T-cell (primary cell): ENCODE measurements around the gene XCR1. TPM values are rescaled to one million over a fixed set of nuclear protein-coding genes. Genes with fewer than 3 reads are reported as not detected.

Source experiments
- ATAC-seq, 4 experiments: fragments of 200-7000 bp in 3 of 4; fragments of 150-1000 bp in 1 of 4; cut with Tn5 transposase; replicated peaks in 1 of 4; 1 replicate in 3 of 4; 2 replicates in 1 of 4; pipeline ENCODE4 v1.10.0; 2021; ENCODE audit warnings: moderate library complexity in 3 of 4, mild to moderate bottlenecking in 2 of 4, moderate number of reproducible peaks in 1 of 4
- CTCF ChIA-PET, 2 donors: fragments of 300-600 bp; sonication (Branson Sonifier 250); formaldehyde crosslinking; loops; one replicate each; lab custom pipeline; 2022; ENCODE audit warnings: antibody characterized with exemption in 2 of 2; lab: Charles Lee
- POLR2A ChIA-PET, 2 donors: fragments of 300-600 bp; sonication (Branson Sonifier 250); formaldehyde crosslinking; loops; one replicate each; lab custom pipeline; 2022; ENCODE audit warnings: antibody characterized with exemption in 2 of 2; lab: Charles Lee
- DNase-seq, 35 experiments: peaks; one replicate each; pipeline versions ENCODE4 v3.0.0 to v3.0.0-alpha.2; 2013 to 2023
- H3K27ac ChIP-seq: one replicate; pipeline ENCODE4 v1.5.1; 2013; ENCODE audit warnings: low read length
- H3K27me3 ChIP-seq, 2 experiments: replicated peaks in 1 of 2; 1 replicate in 1 of 2; 2 replicates in 1 of 2; pipeline versions ENCODE4 v1.6.1 to v1.7.0; 2013; ENCODE audit warnings: low read length in 1 of 2, mixed read lengths in 1 of 2; ENCODE audit not compliant: control insufficient read depth in 2 of 2, insufficient read depth in 2 of 2; ENCODE audit errors: extremely low read depth in 1 of 2
- H3K36me3 ChIP-seq, 2 donors: 1 replicate in 1 of 2; 2 replicates in 1 of 2; pipeline versions ENCODE4 v1.6.1 to v1.7.0; 2013; ENCODE audit warnings: low read length in 1 of 2; ENCODE audit not compliant: control insufficient read depth in 2 of 2, insufficient read depth in 1 of 2; ENCODE audit errors: extremely low read depth in 1 of 2
- H3K4me1 ChIP-seq, 2 experiments: 1 replicate in 1 of 2; 2 replicates in 1 of 2; pipeline versions ENCODE4 v1.6.1 to v1.7.0; 2013; ENCODE audit warnings: low read length in 2 of 2, mixed read lengths in 1 of 2; ENCODE audit not compliant: insufficient read depth in 2 of 2, control insufficient read depth in 1 of 2; ENCODE audit errors: extremely low read depth in 1 of 2
- H3K4me3 ChIP-seq, 2 donors: 1 replicate in 1 of 2; 2 replicates in 1 of 2; pipeline versions ENCODE4 v1.5.1 to v1.7.0; 2013; ENCODE audit warnings: mild to moderate bottlenecking in 2 of 2, low read length in 1 of 2, moderate library complexity in 1 of 2; ENCODE audit not compliant: control insufficient read depth in 1 of 2; ENCODE audit errors: extremely low read depth in 1 of 2
- H3K9me3 ChIP-seq: 2 replicates; pipeline ENCODE4 v1.7.0; 2013
- H3K27ac Mint-ChIP-seq, 2 donors: one replicate each; pipeline ENCODE4 v1.8.0; 2020 to 2021; ENCODE audit warnings: mild to moderate bottlenecking in 2 of 2, mixed read lengths in 2 of 2
- H3K27me3 Mint-ChIP-seq, 2 donors: one replicate each; pipeline ENCODE4 v1.8.0; 2021 to 2022; ENCODE audit warnings: mixed read lengths in 2 of 2
- H3K36me3 Mint-ChIP-seq: one replicate; pipeline ENCODE4 v1.8.0; 2021; ENCODE audit warnings: mixed read lengths
- H3K4me1 Mint-ChIP-seq, 3 donors: one replicate each; pipeline ENCODE4 v1.8.0; 2020 to 2022; ENCODE audit warnings: mixed read lengths in 3 of 3, mild to moderate bottlenecking in 1 of 3
- H3K4me3 Mint-ChIP-seq, 3 donors: one replicate each; pipeline ENCODE4 v1.8.0; 2020 to 2022; ENCODE audit warnings: mild to moderate bottlenecking in 3 of 3, mixed read lengths in 3 of 3, moderate library complexity in 3 of 3
- H3K9me3 Mint-ChIP-seq, 3 donors: one replicate each; pipeline ENCODE4 v1.8.0; 2020 to 2022; ENCODE audit warnings: mixed read lengths in 3 of 3
- WGBS: methylation state at CpG from one replicate; pipeline ENCODE4 v1.1.5; 2013; ENCODE audit warnings: missing lambda C conversion rate; ENCODE audit not compliant: insufficient coverage; 5-methylcytosine and 5-hydroxymethylcytosine counted together
- total RNA-seq, 35 experiments: library from RNA in 6 of 35; stranded (reverse) in 6 of 35; fragments of 120-200 nt in 1 of 35; gene quantifications; one replicate each; pipeline versions ENCODE4 v1.2.1 to v1.2.4 and lab custom pipeline; 2013 to 2026

XCR1 gene
- total RNA-seq, 5 donors from 2014 or later (not counting 1 experiment from before 2014, with no cell fraction given), result 0.08 to 0.28 TPM; not detected in 3

GRCh38 chr3:45995236-45996192 lies 31.8 kb downstream of the XCR1 start, which contains the start of gene FYCO1:
Gene FYCO1, minus strand, starts transcription at chr3:45995824. Its CDS starts 10,914 bp downstream, at chr3:45984910.
- H3K4me1 Mint-ChIP-seq, result peaks cover 30 to 48% (median 47%) of the 10 kb centered on the region in 3 donors
- peak; percentile 67 to 93 (median 83) for DNase-seq
- Histone ChIP-seq H3K4me3 (peak within 1 kb of the TSS; percentile 72 to 95), H3K27me3 (peaks cover 0 to 6% of the 10 kb centered on the region in 2 experiments), H3K27ac (peak within 1 kb of the TSS; percentile 95), H3K9me3 (no peaks in the 10 kb centered on the region), H3K4me1 (peaks cover 15 to 54% of the 10 kb centered on the region in 2 experiments), H3K36me3 (peaks cover 0 to 2% of the 10 kb centered on the region in 2 donors)
- H3K27ac Mint-ChIP-seq, result peak within 1 kb of the TSS; percentile 90 to 93
- no peaks in the 10 kb centered on the region for H3K9me3 Mint-ChIP-seq
- ChIA-PET CTCF (interaction anchor here (0.6 to 2.3 kb wide), 9 partner anchors 45 to 106 kb away, joined by 3 to 7 read pairs (median 5); partner anchors contain the start of gene CXCR6 (in 1 of the 2)), POLR2A (interaction anchor here in 1 of 2 donors (0.6 kb wide), 1 partner anchor 20 kb away, joined by 3 read pairs; no protein-coding TSS in a partner anchor)
- H3K4me3 Mint-ChIP-seq, result peak within 1 kb of the TSS; percentile 82 to 90 (median 84)
- peak; percentile 88 to 96 (median 94) for ATAC-seq
- WGBS, result 1% methylated on average over 59 of the region's 67 CpGs
- H3K36me3 Mint-ChIP-seq, result peaks cover 9% of the 10 kb centered on the region
- H3K27me3 Mint-ChIP-seq, result peaks cover 3 to 8% of the 10 kb centered on the region in 2 donors

- H3K27me3 ChIP-seq, result peaks cover 0 to 6% of the 10 kb centered on the region in 2 experiments
- H3K4me3 Mint-ChIP-seq, result peak overlapping the region; percentile 82 to 90 (median 84)
- DNase-seq, result peak; percentile 17 to 82 (median 47)
- 15% methylated on average over 8 of the region's 16 CpGs for WGBS
- H3K27ac Mint-ChIP-seq, result peak overlapping the region; percentile 90 to 93
- no peaks in the 10 kb centered on the region for H3K9me3 ChIP-seq
- H3K27me3 Mint-ChIP-seq, result peaks cover 1% of the 10 kb centered on the region in 2 donors
- peak; percentile 6 to 32 (median 18) for ATAC-seq
- POLR2A ChIA-PET, result interaction anchor here in 1 of 2 donors (0.6 to 1.5 kb wide), 3 partner anchors 50 to 74 kb away, joined by 3 to 8 read pairs (median 4); no protein-coding TSS in a partner anchor
- H3K9me3 Mint-ChIP-seq, result no peaks in the 10 kb centered on the region
- H3K4me1 ChIP-seq, result peaks cover 15 to 62% of the 10 kb centered on the region in 2 experiments
- CTCF ChIA-PET, result interaction anchor here (0.6 to 2.3 kb wide), 13 partner anchors 14 to 313 kb away, joined by 3 to 10 read pairs (median 4); partner anchors contain the start of gene CXCR6 (in 1 of the 2)
- H3K36me3 Mint-ChIP-seq, result peaks cover 17% of the 10 kb centered on the region
- H3K36me3 ChIP-seq, result peaks cover 0 to 9% of the 10 kb centered on the region in 2 donors
- H3K4me1 Mint-ChIP-seq, result peaks cover 39 to 57% (median 56%) of the 10 kb centered on the region in 3 donors
- H3K4me3 ChIP-seq, result peak overlapping the region; percentile 72 to 95
- H3K27ac ChIP-seq, result peak overlapping the region; percentile 95
Observed at GRCh38 chr3:45994419-45995235, 32.7 kb downstream of the XCR1 start.

GRCh38 chr3:45993421-45994027 lies 33.8 kb downstream of the XCR1 start:
- CTCF ChIA-PET, result interaction anchor here (0.6 to 2.3 kb wide), 13 partner anchors 13 to 85 kb away, joined by 3 to 10 read pairs (median 4); partner anchors contain the start of gene CXCR6 (in 1 of the 2)
- POLR2A ChIA-PET, result interaction anchor here (0.6 to 1.5 kb wide), 5 partner anchors 8 to 300 kb away, joined by 3 to 8 read pairs (median 4); no protein-coding TSS in a partner anchor
- H3K4me3 ChIP-seq, result peak overlapping the region in 1 of 2 donors; percentile 6

GRCh38 chr3:45992821-45993221 lies 34.5 kb downstream of the XCR1 start:
- Mint-ChIP-seq H3K27ac (peak overlapping the region; percentile 44 to 85), H3K9me3 (no peaks in the 10 kb centered on the region), H3K27me3 (no peaks in the 10 kb centered on the region), H3K4me1 (peaks cover 53 to 74% (median 74%) of the 10 kb centered on the region in 3 donors), H3K36me3 (peaks cover 23% of the 10 kb centered on the region), H3K4me3 (peak overlapping the region; percentile 7 to 82 (median 56))
- WGBS, result 63% methylated on average over 1 of the region's 2 CpGs
- peaks cover 15 to 78% of the 10 kb centered on the region in 2 experiments for H3K4me1 ChIP-seq
- H3K36me3 ChIP-seq, result peaks cover 0 to 14% of the 10 kb centered on the region in 2 donors
- H3K9me3 ChIP-seq, result no peaks in the 10 kb centered on the region
- ChIA-PET POLR2A (interaction anchor here in 1 of 2 donors (0.9 kb wide), 1 partner anchor 10 kb away, joined by 4 read pairs; no protein-coding TSS in a partner anchor), CTCF (interaction anchor here in 1 of 2 donors (0.7 to 0.9 kb wide), 2 partner anchors 83 to 86 kb away, joined by 3 read pairs; no protein-coding TSS in a partner anchor)
- peak overlapping the region in 1 of 2 donors; percentile 1 for H3K4me3 ChIP-seq
- DNase-seq, result no peak
- peaks cover 0 to 3% of the 10 kb centered on the region in 2 experiments for H3K27me3 ChIP-seq
- ATAC-seq, result no peak
- peak overlapping the region; percentile 46 for H3K27ac ChIP-seq

More at GRCh38 chr3:45993421-45994027, 33.8 kb downstream of the XCR1 start:
- no peaks in the 10 kb centered on the region for H3K9me3 ChIP-seq
- peaks cover 46 to 68% (median 67%) of the 10 kb centered on the region in 3 donors for H3K4me1 Mint-ChIP-seq
- peak overlapping the region; percentile 79 to 85 for H3K27ac Mint-ChIP-seq
- H3K4me3 Mint-ChIP-seq, result peak overlapping the region; percentile 56 to 82 (median 58)
- peaks cover 0 to 11% of the 10 kb centered on the region in 2 donors for H3K36me3 ChIP-seq
- H3K36me3 Mint-ChIP-seq, result peaks cover 20% of the 10 kb centered on the region
- peak overlapping the region; percentile 68 for H3K27ac ChIP-seq
- H3K27me3 ChIP-seq, result peaks cover 0 to 3% of the 10 kb centered on the region in 2 experiments
- DNase-seq (peak in 22 of 35 experiments; percentile 3 to 57 (median 22)), ATAC-seq (peak; percentile 11 to 36 (median 26))
- H3K27me3 Mint-ChIP-seq, result no peaks in the 10 kb centered on the region
- H3K4me1 ChIP-seq, result peaks cover 15 to 71% of the 10 kb centered on the region in 2 experiments
- no peaks in the 10 kb centered on the region for H3K9me3 Mint-ChIP-seq
- WGBS, result 28% methylated on average over 2 of the region's 3 CpGs

- H3K4me1 ChIP-seq, result peaks cover 15 to 82% of the 10 kb centered on the region in 2 experiments
- no peak overlapping the region for H3K4me3 ChIP-seq
- Mint-ChIP-seq H3K27me3 (no peaks in the 10 kb centered on the region), H3K36me3 (peaks cover 26% of the 10 kb centered on the region), H3K4me1 (peaks cover 57 to 80% (median 80%) of the 10 kb centered on the region in 3 donors), H3K27ac (peak overlapping the region; percentile 84 to 85), H3K9me3 (no peaks in the 10 kb centered on the region), H3K4me3 (peak overlapping the region in 1 of 3 donors; percentile 82)
- H3K9me3 ChIP-seq, result no peaks in the 10 kb centered on the region
- H3K27ac ChIP-seq, result peak overlapping the region; percentile 46
- WGBS, result no CpG with 5 or more reads among the region's 2 CpGs
- POLR2A ChIA-PET, result no interaction called here
- DNase-seq (no peak), ATAC-seq (no peak)
- CTCF ChIA-PET, result interaction anchor here in 1 of 2 donors (0.7 kb wide), 1 partner anchor 87 kb away, joined by 3 read pairs; no protein-coding TSS in a partner anchor
- peaks cover 0 to 17% of the 10 kb centered on the region in 2 donors for H3K36me3 ChIP-seq
- H3K27me3 ChIP-seq, result no peaks in the 10 kb centered on the region
Observed at GRCh38 chr3:45992133-45992729, 35.1 kb downstream of the XCR1 start.
